Stimulated activated CD8-positive, alpha-beta memory T cell treated with anti-CD3 and anti-CD28 coated beads, Interleukin-7, amount 100 ng/mL, for 1 hour (primary cell): ENCODE data around the gene TESPA1.

Experiments
- DNase-seq, 2 donors: peaks; one replicate each; pipeline ENCODE4 v3.0.0-alpha.2; 2020; ENCODE audit warnings: low read depth in 2 of 2

TESPA1 gene, protein sequence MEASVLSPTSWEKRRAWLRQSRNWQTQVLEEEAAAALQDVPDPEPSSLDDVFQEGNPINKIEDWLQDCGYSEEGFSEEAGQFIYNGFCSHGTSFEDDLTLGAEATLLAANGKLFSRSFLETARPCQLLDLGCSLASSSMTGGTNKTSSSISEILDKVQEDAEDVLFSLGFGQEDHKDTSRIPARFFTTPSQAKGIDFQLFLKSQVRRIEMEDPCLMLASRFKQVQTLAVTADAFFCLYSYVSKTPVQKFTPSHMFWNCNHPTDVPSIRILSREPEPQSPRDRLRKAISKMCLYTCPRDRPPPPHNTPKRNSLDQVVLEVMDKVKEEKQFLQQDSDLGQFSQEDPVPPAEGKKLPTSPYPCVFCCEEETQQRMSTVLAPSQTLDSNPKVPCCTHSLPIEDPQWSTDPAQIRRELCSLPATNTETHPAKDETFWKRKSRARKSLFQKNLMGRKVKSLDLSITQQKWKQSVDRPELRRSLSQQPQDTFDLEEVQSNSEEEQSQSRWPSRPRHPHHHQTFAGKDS

DNA sequence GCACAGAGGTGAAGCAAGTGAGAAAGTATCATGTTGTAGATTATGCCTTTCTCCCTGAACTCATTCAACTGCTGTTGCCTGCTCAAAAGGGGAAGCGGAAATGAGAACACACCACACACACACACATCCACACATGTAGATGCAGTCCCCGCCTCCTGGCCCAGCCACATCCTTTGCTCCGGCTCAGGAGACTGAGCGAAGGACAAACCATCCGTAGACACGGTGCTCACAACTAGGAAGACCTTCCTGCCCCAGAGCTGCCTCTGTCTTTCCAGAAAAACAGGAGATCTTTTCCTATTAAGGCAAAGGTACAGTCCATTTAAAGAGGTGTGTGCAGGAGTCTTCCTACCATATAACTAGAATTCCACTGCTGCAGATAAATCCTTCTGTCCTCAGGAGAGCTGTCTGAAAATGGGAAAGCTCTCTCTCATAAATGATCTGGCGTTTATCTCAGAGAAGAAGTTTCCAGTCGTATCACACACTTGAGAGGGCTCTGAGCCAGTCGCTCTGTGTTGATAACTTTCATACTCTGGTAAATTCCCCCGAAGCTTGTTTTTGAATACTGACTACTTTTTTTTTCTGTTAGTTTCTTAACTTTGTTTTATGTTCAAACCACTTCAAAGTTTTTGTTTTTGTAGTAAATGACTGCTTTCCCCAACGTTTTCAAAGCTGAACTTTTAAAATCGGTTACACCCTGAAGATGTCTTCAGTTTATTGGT lies at the start of gene TESPA1:
Gene TESPA1, minus strand, starts transcription at position 105 of the 719 bp plus-strand sequence. CDS start 10,200 bp downstream, outside the sequence.
- DNase-seq: peak; percentile 55 to 65

DNA sequence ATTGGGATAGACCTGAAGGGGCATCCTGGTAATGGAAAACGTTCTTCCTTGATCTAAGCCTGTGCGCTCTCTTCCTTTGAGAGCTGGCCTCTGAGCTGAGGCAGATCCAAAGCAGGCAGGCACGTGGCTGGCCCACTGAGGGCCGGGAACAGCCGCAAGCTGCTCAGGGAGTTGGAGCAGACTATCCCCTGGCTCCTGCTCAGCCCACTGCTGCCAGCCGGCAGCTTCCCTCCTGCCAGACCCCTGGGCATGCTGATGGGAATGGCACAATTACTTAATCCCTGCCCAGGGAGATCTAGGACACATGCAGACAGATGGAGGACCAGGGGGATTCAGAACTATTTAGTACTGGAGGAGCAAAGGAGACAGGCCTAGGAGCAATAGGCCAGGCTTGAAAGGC lies 49.7 kb upstream of the TESPA1 start:
- DNase-seq: no peak

DNA sequence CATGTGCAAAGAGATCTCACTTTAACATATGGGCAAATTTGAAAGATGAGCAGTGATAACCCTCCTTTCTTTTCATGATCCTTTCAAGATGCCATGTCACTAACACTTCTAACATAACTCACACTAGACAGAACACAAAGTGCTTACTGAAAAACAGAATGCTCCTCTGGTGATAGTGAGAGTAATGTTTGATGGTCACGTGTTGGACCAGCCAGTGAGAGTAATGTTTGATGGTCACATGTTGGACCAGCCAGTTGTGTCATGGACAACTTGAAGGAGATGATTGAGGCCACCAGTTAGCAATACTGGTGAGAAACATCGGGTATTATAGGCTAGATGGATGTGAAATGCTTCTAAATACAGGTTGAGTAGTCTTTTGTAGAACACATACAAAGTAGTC lies 40.9 kb upstream of the TESPA1 start:
- DNase-seq: no peak

DNA sequence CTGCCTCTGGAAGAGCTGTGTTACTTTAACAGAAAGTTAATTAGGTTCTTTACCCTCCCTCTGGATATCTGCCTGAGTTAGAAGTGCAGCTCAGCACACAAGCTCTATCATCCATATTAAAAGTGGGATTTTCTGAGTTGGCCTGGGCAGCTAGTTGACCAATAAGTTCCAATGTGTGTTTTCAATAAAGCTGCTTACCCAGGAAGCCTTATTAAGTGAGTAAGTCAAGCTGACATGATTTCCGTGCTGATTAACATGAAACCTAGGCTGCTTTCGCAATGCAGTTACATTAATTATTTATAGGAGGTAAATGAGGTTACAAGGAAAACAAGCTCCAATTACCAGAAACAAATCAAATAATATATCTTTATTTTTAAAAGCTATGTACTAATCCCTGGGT lies 40.0 kb upstream of the TESPA1 start:
- no peak for DNase-seq

DNA sequence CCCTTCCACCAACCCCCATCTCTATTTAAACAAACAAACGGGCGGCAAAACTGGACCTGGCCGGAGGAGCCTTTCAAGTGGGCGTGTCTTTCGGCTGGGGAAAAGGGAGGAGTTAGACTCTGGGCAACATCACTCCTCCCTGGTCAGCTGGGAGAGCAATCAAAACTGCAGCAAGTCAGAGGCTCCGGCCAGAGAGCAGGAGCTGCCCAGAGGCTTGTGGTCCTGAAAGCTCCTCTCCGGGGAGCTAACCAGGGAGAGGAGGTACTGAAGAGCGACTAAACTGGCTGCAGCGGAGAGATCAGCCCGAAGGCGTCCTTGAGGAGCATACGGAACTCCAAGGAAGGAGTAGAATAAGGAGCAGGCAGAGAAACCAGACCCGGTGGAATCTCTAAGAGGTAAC lies 35.2 kb upstream of the TESPA1 start, which contains the start of gene NEUROD4:
Gene NEUROD4, plus strand, starts transcription at position 191 of the 400 bp plus-strand sequence. CDS start 6,466 bp downstream, outside the sequence.
- DNase-seq: no peak

DNA sequence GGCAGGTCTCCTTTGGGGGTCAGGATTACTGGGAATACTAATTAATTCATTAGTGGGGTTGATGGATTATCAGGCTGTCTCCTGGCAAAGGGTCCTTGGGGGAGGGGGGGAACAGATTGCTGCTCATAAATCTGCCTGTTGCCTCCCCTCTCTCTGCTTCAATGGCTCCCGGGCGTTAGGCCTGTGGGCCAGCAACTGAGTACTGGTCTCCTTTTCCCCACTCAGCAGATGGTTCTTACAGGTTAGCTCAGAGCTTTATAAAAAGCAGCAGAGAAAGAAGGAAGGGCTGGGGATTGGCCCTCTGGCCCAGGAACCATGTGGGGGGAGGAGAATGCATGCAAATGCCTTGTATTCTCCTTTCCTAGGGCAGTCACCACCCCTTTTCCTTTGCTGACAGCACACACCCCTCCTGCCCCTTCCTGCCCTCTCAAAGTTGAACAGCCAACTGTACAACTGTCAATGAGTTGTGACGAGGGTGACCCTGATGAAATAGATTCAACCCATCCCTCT lies 32.9 kb upstream of the TESPA1 start:
- DNase-seq: no peak

DNA sequence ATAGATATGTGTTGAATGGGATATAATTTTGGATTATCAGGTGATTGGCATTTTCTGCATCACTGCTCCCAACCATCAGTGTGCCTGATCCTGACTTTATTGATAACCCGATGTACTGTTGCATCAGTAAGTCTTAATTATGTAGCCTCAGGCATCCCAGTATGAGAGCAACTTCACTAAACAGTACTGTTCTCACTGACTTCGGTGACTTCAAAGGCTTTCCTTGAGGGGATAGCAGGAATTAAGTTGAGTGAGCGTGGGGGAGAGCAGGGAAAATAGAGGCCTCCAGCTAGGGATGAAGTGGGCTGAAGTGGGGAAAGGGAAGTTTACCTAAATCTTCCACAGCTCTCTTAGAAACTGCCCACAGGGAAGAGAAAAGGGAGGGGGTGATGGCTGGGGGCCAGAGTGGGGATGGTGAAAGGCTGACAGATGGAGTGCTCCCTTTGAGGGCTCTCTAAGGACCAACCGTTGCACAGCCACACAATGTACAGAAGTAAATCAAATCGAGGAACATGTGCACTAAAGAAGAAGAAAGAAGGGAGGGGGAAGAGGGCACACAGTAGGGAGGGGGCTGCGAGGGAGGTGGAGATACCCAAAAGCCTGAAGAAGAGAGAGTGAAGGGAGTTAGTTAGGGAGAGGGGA lies 24.5 kb upstream of the TESPA1 start:
- DNase-seq: no peak

DNA sequence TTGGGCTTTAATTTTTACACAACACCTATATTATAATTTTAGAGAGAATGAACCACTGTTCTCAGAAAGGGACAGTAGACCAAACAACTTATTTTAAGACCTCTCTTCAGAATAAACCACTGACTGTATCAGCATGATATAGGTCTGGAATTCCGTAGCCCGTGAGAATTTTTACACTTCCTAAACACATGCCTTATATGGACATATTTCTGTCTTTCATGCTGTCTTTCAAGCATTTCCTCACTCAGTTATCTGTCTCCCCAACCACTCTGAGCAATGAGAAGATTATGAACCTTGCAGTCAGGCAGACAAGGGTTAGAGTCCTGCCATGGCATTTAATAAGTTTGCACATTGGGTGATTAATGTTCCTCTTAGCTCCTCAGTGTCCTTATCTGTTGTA lies 17.8 kb upstream of the TESPA1 start:
- no peak for DNase-seq

DNA sequence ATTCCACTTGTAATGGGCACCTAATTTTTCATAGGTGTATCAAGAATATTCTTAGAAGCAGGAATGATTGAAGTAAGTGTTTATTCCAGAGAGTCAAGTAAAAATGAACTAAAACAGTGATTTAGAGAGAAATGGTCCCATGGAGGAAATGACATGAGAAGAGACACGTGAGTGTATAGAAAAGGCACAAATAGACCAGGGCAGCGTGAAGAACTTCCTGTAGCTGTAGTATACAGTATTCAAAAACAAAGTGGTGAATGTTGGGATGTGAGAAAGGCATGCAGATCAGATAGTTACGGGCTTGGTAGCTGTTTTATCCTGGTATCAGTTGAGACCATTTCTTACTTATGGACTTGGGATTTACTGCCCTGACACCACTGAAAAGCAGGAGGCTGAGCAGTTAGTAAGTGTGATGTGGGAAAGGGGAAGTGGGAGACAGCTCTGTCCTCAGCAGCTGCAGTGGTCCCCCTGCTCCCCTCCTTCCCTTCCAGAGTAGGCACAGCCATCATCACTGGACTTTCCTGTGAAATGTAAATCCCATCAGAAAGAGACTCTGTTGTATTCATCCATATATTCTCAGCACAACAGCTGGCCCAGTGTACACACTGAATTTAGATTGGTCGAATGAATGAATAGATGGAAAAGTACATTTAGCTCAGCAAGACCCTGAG lies 16.8 kb upstream of the TESPA1 start:
- DNase-seq: no peak

DNA sequence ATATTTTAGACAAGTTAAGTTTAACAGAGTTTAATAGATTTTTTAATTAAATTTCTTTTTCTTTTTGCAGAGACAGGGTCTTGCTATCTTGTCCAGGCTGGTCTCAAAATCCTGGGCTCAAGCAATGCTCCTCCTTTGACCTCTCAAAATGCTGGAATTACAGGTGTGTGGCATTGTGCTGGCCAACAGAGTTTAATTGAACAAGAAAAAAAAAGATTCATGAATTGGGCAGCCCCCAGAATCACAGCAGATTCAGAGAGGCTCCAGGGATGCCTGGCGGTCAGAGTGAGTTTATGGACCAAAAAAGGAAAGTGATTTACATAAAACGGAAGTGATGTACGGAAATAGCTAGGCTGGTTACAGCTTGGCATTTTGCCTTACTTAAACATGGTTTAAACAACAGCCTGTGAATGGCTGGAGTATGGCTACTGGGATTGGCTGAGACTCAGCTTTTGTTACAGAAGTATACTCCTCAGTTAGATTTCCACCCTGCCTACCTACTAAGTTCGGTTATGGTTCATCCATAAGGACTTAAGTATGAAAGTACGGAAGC lies 14.5 kb upstream of the TESPA1 start:
- DNase-seq: no peak

DNA sequence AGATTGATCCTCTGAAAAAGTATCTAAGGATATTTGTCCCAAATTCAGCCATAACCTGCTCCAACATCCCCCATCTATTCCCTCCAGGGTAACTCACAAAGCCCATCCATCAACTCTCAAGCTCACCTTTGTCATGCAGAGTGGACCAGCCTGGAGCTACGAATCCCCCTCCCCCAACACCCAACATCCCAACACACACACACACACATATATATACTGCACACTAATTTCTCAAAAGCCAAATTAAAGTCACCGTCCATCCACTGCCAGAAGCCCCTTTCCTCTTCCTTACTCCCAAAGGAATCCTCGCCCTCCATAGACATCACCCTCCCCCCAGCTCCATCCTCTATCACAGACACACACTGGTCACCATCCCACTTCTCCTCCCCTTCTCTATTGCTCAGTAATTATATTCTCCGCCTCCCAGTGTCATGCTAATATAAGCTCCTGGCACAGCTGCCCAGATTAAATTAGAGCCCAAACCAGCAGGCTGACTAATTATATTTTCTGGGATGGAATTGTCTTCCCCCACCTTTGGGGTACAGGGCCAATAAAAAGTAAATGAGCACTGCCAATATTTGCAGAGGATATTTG lies 13.5 kb upstream of the TESPA1 start:
- DNase-seq: no peak

DNA sequence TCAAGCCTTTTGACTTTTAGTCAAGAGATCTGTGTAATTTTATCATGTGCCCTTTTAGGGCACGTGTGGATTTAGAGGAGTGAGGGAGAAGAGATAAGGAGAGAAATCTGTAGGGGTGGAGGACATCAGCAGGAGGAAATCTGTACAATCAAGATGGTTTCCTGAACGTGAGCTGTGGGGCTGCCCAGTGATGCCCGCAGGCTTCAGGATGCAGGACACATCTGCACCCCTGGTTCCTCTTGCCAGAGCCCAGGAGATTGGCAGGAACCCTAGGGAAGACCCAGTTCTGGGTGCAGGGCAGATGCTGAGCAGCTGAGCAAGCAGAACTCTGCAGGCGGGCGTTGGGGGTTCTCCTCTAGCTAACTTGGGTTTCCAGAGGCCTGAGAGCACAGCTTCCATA lies 11.6 kb upstream of the TESPA1 start:
- DNase-seq: no peak

DNA sequence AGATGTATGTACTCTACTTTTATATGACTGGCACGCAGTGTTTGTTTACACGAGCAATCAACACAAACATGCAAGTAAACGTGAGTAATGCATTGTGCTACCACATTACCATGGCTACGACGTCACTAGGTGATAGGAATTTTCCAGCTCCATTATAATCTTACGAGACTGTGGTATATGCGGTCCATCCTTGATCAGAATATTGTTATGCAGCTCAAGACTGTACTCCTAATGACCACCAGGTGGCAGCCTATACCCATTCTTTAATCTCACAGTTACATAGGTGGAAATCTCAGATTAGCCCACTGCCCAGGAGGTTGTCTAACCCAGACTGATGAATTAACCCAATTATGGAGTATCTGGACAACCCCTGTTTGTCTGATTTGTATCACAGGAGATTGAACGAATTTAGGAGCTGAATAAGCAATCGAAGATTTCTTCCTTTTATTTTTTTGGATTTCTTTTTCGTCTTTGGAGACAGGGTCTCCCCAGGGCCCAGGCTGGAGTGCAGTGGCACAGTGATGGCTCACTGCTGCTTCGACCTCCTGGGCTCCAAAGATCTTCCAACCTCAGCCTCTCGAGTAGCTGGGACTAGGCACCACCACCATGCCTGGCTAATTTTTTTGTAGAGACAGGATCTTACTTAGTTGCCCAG lies 8.7 kb upstream of the TESPA1 start:
- DNase-seq: no peak

DNA sequence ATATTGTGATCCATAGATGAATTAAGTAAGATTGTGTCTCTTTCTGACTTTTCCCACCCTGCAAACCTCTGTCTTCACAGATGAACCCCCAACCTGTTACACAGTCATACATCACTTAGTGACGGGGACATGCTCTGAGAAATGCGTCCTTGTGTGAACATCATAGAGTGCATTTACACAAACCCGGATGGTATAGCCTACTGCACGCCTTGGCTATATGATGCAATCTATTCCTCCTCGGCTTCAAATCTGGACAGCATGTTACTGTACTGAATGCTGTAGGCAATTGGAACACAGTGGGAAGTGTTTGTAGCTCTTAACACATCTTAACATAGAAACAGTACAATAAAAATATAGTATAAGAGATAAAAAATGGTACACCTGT lies 7.4 kb upstream of the TESPA1 start:
- DNase-seq: no peak

DNA sequence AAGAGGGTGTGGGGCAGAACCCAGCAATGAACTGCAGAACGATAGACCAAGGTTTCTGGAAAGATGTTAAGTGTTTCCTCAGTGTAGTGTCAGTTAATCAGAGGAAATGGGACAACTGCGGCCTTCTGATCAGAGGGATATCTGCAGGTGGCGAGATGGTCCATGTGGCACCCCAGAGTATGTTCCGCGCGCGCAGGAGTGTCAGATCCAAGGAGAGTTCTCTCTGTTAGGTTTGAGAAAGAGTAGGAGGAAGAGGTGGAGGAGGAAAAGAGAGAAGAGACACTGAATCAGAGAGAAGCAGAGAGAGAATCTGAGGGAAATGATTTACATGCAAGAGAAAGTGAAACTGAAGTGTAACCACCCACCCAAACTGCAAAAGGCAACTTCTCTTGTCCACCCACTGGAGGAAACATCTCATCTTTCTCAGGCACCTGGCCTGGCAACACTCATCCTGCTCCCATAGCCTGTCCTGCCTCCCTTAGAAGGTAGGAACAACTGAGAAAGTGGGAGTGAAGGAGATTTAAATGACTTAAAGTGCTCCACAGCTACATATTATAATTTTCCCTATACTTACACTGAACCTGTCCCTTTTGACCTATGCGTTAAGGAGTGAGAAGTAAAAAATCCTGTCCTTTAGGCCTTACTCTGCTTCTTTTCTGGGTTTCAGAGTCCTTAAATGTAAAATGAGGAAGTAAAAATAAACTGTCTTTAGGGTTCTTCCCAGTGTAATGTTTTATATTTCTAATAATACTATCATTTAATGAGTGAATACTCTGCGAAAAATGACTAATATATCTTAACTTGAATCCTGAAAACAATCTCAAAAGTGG lies 6.8 kb upstream of the TESPA1 start:
- no peak for DNase-seq

DNA sequence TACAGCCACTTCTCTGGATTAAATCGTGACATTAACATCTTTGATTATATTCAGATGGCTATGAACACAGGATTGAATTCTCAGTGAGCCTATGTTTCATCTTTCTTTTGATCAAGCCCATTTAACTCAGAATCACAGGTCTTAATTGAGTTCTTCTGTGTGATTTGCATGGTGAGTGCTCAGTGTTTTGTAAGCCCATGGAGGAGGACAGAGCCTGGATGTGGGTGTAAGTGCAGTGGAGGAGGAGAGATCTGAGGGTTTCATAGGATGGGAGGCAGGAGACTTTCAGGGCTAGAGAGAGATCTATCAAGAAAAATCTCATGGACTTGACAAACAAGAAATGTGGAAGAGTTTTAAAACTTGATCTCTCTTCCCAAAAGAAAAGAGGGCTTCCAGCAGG lies 5.3 kb upstream of the TESPA1 start:
- DNase-seq: no peak

DNA sequence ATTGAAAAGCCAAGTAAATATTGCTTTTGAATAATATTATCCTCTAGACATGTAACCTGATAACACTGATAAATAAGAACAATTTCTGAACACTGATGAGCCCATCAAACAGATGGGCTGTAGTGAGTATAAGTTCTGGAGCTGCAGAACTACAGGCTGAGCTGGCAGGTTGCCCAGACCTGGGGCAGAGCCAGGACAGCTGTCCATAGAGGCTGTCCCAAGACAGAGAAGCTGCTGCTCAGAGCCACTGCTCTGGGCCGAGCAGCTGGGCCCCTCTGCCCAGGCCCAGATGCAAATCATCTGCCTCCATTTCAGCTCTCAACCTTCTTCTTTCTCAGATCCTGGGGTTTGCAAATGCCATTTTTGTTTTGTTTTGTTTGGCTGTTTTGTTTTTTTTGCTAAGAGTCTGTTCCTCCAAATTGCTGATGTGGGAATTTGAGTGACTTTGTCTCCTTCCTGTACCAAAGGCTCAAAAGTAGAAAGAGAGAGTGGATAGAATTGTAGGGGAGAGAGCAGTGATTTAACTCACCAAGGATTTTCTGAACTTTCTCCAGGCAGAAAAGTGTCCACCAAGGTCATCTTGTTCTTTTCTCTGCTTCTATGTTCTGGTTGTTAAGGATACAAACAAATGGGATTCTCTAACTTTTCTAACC lies 4.0 kb upstream of the TESPA1 start:
- no peak for DNase-seq

DNA sequence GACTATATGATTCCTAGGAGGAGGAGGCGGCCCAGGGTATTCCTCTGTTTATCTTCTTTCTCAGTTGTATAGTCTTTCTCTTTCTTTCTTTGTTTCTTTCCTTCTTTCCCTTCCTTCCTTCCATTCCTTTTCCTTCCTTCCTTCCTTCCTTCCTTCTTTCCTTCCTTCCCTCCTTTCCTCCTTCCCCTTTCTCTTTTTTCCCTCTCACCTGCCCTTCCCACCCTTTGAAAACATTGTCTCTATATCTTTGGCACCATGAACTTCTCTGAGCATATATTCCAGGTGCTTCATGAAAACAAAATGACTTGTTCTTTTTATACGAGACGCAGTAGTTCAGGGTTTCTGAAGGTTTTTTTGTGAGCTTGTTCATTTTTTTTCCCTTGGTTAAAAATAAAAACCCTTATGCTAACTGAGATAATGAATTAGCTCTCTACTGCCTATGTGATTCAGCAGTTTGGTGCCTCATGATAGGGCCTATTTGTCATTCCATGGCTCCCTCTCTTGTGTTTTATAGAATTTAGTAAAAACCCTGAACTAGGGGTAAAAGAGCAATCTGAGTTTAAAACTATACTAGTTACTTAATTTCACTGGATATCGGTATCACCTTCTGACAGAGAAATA lies 3.2 kb upstream of the TESPA1 start:
- no peak for DNase-seq
